PC-3 (cell line): ENCODE data around the gene NEO1. TPM values are rescaled to one million over a fixed set of nuclear protein-coding genes. Genes with fewer than 3 reads are reported as not detected.

Experiments used
- ATAC-seq: fragments of 200-7000 bp; cut with Tn5 transposase; 2 replicates; pipeline ENCODE4 v1.9.1; 2020; ENCODE audit warnings: mild to moderate bottlenecking, moderate library complexity
- BruUV-seq: library from RNA; stranded (reverse); fragments of 400-500 nt; replicated peaks from 2 replicates; lab custom pipeline; 2021; lab: Mats Ljungman, UMichigan
- CTCF ChIA-PET: fragments of 300-600 bp; sonication (Branson Sonifier 250); formaldehyde crosslinking; loops from one replicate; lab custom pipeline; 2022; ENCODE audit warnings: antibody characterized with exemption; lab: Charles Lee
- POLR2A ChIA-PET: fragments of 300-600 bp; sonication (Branson Sonifier 250); formaldehyde crosslinking; loops from one replicate; lab custom pipeline; 2022; ENCODE audit warnings: antibody characterized with exemption; ENCODE audit not compliant: unreplicated experiment; lab: Charles Lee
- DNase-seq: peaks from one replicate; pipeline ENCODE4 v3.0.0-alpha.2; 2015
- H2AFZ ChIP-seq: fragments of 300-600 bp; sonication (generic); 2 replicates; pipeline ENCODE4 v1.6.0; 2016; ENCODE audit warnings: antibody characterized with exemption, low read length
- H3F3A ChIP-seq: fragments of 300-600 bp; sonication (generic); one replicate; pipeline ENCODE4 v1.6.0; 2017; ENCODE audit warnings: antibody characterized with exemption, low read length, control low read depth, mild to moderate bottlenecking; ENCODE audit not compliant: unreplicated experiment
- H3K27ac ChIP-seq: fragments of 300-600 bp; sonication (generic); 2 replicates; pipeline ENCODE4 v1.5.1; 2016; ENCODE audit warnings: mild to moderate bottlenecking, low read length
- H3K27me3 ChIP-seq: fragments of 300-600 bp; sonication (generic); 2 replicates; pipeline ENCODE4 v1.6.1; 2016; ENCODE audit warnings: low read length, mixed read lengths
- H3K36me3 ChIP-seq: fragments of 300-600 bp; sonication (generic); 2 replicates; pipeline ENCODE4 v1.6.1; 2016; ENCODE audit warnings: low read depth, mixed run types, low read length, mixed read lengths
- H3K4me1 ChIP-seq: fragments of 300-600 bp; sonication (generic); 2 replicates; pipeline ENCODE4 v1.5.1; 2016; ENCODE audit warnings: low read length; ENCODE audit not compliant: insufficient read depth
- H3K4me2 ChIP-seq: fragments of 300-600 bp; sonication (generic); 2 replicates; pipeline ENCODE4 v1.6.0; 2016; ENCODE audit warnings: low read length
- H3K4me3 ChIP-seq: fragments of 300-600 bp; sonication (generic); 2 replicates; pipeline ENCODE4 v1.5.1; 2016; ENCODE audit warnings: mild to moderate bottlenecking, low read length, mixed read lengths
- H3K79me2 ChIP-seq: fragments of 300-600 bp; sonication (generic); 2 replicates; pipeline ENCODE4 v1.6.1; 2017; ENCODE audit warnings: low read length, mixed read lengths
- H3K9ac ChIP-seq: fragments of 300-600 bp; sonication (generic); 2 replicates; pipeline ENCODE4 v1.6.0; 2016; ENCODE audit warnings: mild to moderate bottlenecking, low read length
- H3K9me2 ChIP-seq: fragments of 300-600 bp; sonication (generic); replicated peaks from 2 replicates; pipeline ENCODE4 v1.6.1; 2016; ENCODE audit warnings: mixed run types, low read length, mixed read lengths
- H3K9me3 ChIP-seq: fragments of 300-600 bp; sonication (generic); 2 replicates; pipeline ENCODE4 v1.6.1; 2016; ENCODE audit warnings: low read length, mixed read lengths
- H4K20me1 ChIP-seq: fragments of 300-600 bp; sonication (generic); 2 replicates; pipeline ENCODE4 v1.6.1; 2016; ENCODE audit warnings: low read length, mixed read lengths
- CTCF ChIP-seq: fragments of 300-600 bp; sonication (generic); conservative IDR thresholded peaks from 2 replicates; pipeline ENCODE4 v1.5.1; 2017; ENCODE audit warnings: antibody characterized with exemption, low read depth, mild to moderate bottlenecking, low read length
- EZH2 ChIP-seq: fragments of 300-600 bp; sonication (generic); IDR thresholded peaks from one replicate; pipeline ENCODE4 v1.6.1; 2017; ENCODE audit warnings: antibody characterized with exemption, mild to moderate bottlenecking, low read length; ENCODE audit not compliant: unreplicated experiment
- EZH2phosphoT487 ChIP-seq: fragments of 300-600 bp; sonication (generic); IDR thresholded peaks from 2 replicates; pipeline ENCODE4 v1.6.1; 2018; ENCODE audit warnings: mild to moderate bottlenecking, antibody characterized with exemption, low read length, borderline replicate concordance
- intact Hi-C: fragments of 100-400 bp; cut with micrococcal nuclease; formaldehyde crosslinking; loops from 2 replicates; pipeline ENCODE4 v1.9.0; 2023
- total RNA-seq: library from RNA; depleted of rRNA; stranded (reverse); fragments of >200 nt; gene quantifications from 2 replicates; pipeline ENCODE4 v1.2.3, GENCODE V29; 2014

Gene NEO1
- total RNA-seq, 1 experiment from 2014 or later = 1.2 TPM

GRCh38 chr15:73174171-73174570, 121.9 kb downstream of the NEO1 start:
- Histone ChIP-seq H3K4me1 (no peaks in the 10 kb centered on the region), H3K79me2 (no peaks in the 10 kb centered on the region), H3K4me2 (no peak overlapping the region), H3K27me3 (0 out of 2 replicates have a peak, but pooled peaks cover 3% of the 10 kb centered on the region), H3K27ac (no peak overlapping the region), H2AFZ (no peak overlapping the region), H3K4me3 (no peak overlapping the region), H3F3A (no peaks in the 10 kb centered on the region), H3K36me3 (no peaks in the 10 kb centered on the region), H3K9ac (no peak overlapping the region), H4K20me1 (no peaks in the 10 kb centered on the region), H3K9me2 (no peaks in the 10 kb centered on the region), H3K9me3 (no peaks in the 10 kb centered on the region)
- intact Hi-C loops = no loop called here
- ChIA-PET POLR2A (no interaction called here), CTCF (no interaction called here)
- ATAC-seq (no peak), DNase-seq (no peak)
- no peak for TF ChIP-seq EZH2phosphoT487
- no TSS peak for BruUV-seq

GRCh38 chr15:73175382-73175781, 123.1 kb downstream of the NEO1 start:
- intact Hi-C loops = no loop called here
- no peak for DNase-seq

GRCh38 chr15:73176598-73176997, 124.3 kb downstream of the NEO1 start:
- Histone ChIP-seq H3K4me2 (no peak overlapping the region), H4K20me1 (no peaks in the 10 kb centered on the region), H3K9me2 (no peaks in the 10 kb centered on the region), H3K4me3 (no peak overlapping the region), H2AFZ (no peak overlapping the region), H3K27ac (no peak overlapping the region), H3K4me1 (no peaks in the 10 kb centered on the region), H3K9me3 (no peaks in the 10 kb centered on the region), H3K27me3 (0 out of 2 replicates have a peak, but pooled peaks cover 3% of the 10 kb centered on the region), H3F3A (no peaks in the 10 kb centered on the region), H3K36me3 (no peaks in the 10 kb centered on the region), H3K79me2 (no peaks in the 10 kb centered on the region), H3K9ac (no peak overlapping the region)
- ChIA-PET CTCF (no interaction called here), POLR2A (no interaction called here)
- intact Hi-C loops = no loop called here
- no TSS peak for BruUV-seq
- TF ChIP-seq EZH2 = no peak
- TF ChIP-seq CTCF = no peak
- TF ChIP-seq EZH2phosphoT487 = no peak
- DNase-seq = no peak
- no peak for ATAC-seq

More at GRCh38 chr15:73175382-73175781, 123.1 kb downstream of the NEO1 start:
- no peak overlapping the region for H3K9ac ChIP-seq
- 0 out of 2 replicates have a peak, but pooled peaks cover 3% of the 10 kb centered on the region for H3K27me3 ChIP-seq
- no peaks in the 10 kb centered on the region for H3K4me1 ChIP-seq
- no peak overlapping the region for H3K27ac ChIP-seq
- no peaks in the 10 kb centered on the region for H3K9me2 ChIP-seq
- no peaks in the 10 kb centered on the region for H3K9me3 ChIP-seq
- CTCF ChIA-PET = no interaction called here
- H2AFZ ChIP-seq = no peak overlapping the region
- H3K79me2 ChIP-seq = no peaks in the 10 kb centered on the region
- no TSS peak for BruUV-seq
- ATAC-seq = no peak
- POLR2A ChIA-PET = no interaction called here
- H3K36me3 ChIP-seq = no peaks in the 10 kb centered on the region
- H3K4me2 ChIP-seq = no peak overlapping the region
- H3F3A ChIP-seq = no peaks in the 10 kb centered on the region
- no peak overlapping the region for H3K4me3 ChIP-seq
- TF ChIP-seq EZH2 (no peak), EZH2phosphoT487 (no peak), CTCF (no peak)
- no peaks in the 10 kb centered on the region for H4K20me1 ChIP-seq
